ENCODE results near the gene DAND5.

The DAND5 gene, protein sequence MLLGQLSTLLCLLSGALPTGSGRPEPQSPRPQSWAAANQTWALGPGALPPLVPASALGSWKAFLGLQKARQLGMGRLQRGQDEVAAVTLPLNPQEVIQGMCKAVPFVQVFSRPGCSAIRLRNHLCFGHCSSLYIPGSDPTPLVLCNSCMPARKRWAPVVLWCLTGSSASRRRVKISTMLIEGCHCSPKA

DNA sequence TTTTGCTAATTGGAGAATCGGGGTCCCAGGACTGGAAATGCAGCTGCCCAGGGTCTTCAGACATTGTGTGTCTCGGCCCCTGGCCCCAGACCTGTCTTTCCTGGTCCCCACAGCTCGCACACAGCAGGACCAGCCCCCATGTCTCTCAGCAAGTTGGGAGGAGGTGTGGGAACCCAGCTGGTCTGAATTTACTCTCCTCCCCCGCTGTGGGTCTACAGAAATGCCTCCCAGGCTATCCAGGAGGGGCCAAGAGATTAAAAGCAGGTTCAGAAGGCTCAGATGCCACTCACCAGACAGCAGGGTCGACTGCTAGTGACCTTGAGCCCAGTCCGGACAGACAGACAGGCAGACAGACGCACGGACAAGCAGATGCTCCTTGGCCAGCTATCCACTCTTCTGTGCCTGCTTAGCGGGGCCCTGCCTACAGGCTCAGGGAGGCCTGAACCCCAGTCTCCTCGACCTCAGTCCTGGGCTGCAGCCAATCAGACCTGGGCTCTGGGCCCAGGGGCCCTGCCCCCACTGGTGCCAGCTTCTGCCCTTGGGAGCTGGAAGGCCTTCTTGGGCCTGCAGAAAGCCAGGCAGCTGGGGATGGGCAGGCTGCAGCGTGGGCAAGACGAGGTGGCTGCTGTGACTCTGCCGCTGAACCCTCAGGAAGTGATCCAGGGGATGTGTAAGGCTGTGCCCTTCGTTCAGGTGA is at the start of gene DAND5:
DAND5 (plus strand) TSS at position 285 of the 697 bp plus-strand sequence; CDS start at position 370, 85 bp downstream.
- in situ Hi-C loops (cut with HindIII; ENCODE audit: low sequenced_read_pairs), result no loop called here
- TF ChIP-seq, protein P1, sequence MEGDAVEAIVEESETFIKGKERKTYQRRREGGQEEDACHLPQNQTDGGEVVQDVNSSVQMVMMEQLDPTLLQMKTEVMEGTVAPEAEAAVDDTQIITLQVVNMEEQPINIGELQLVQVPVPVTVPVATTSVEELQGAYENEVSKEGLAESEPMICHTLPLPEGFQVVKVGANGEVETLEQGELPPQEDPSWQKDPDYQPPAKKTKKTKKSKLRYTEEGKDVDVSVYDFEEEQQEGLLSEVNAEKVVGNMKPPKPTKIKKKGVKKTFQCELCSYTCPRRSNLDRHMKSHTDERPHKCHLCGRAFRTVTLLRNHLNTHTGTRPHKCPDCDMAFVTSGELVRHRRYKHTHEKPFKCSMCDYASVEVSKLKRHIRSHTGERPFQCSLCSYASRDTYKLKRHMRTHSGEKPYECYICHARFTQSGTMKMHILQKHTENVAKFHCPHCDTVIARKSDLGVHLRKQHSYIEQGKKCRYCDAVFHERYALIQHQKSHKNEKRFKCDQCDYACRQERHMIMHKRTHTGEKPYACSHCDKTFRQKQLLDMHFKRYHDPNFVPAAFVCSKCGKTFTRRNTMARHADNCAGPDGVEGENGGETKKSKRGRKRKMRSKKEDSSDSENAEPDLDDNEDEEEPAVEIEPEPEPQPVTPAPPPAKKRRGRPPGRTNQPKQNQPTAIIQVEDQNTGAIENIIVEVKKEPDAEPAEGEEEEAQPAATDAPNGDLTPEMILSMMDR (IDR thresholded peaks at IDR 0.05; ENCODE audit: low read depth, low read length, missing control alignments), result no peak
- no peak for DNase-seq (ENCODE audit: low read depth)
- H3K4me3 ChIP-seq (ENCODE audit: low read depth, low read length), result no peak within 1 kb of the TSS

DNA sequence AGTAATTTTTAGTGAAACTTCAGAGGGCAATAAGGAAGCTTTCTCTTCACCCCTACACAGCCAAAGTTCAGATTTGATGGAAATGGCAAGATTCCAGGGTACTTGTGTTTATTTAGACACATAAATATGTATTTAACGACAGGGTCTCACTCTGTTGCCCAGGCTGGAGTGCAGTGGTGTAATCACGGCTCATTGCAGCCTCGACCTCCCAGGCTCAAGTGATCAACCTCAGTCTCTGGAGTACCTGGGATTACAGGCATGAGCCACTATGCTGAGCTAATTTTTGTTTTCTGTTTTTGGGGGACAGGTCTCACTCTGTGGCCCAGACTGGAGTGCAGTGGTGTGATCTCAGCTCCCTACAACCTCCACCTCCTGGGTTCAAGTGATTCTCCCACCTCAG is 48.3 kb upstream of the DAND5 start:
- in situ Hi-C loops (cut with HindIII; ENCODE audit: low sequenced_read_pairs), result no loop called here
- H3K4me3 ChIP-seq (ENCODE audit: low read depth, low read length), result no peak overlapping the region
- TF ChIP-seq, protein P1 (IDR thresholded peaks at IDR 0.05; ENCODE audit: low read depth, low read length, missing control alignments), result no peak
- no peak for DNase-seq (ENCODE audit: low read depth)

DNA sequence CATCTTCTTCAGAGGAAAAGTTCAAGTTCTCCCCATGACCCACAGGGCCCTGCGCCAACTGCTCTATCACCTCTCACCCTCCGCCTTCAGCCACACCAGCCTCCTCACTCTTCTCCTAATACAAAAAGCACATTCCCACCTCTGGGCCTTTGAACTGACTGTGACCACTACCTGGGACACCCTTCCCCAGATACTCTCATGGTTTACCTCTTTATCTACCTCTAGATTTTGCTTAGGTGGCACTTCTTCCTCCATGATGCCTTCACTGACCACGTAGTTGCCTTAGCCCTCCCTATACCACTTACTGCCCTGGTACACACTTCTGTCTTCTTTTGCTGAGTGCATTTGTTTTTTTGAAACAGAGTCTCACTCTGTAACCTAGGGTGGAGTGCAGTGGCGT is 46.4 kb upstream of the DAND5 start:
- in situ Hi-C loops (cut with HindIII; ENCODE audit: low sequenced_read_pairs), result no loop called here
- DNase-seq (ENCODE audit: low read depth), result no peak
- TF ChIP-seq, protein P1 (IDR thresholded peaks at IDR 0.05; ENCODE audit: low read depth, low read length, missing control alignments), result no peak
- no peak overlapping the region for H3K4me3 ChIP-seq (ENCODE audit: low read depth, low read length)

DNA sequence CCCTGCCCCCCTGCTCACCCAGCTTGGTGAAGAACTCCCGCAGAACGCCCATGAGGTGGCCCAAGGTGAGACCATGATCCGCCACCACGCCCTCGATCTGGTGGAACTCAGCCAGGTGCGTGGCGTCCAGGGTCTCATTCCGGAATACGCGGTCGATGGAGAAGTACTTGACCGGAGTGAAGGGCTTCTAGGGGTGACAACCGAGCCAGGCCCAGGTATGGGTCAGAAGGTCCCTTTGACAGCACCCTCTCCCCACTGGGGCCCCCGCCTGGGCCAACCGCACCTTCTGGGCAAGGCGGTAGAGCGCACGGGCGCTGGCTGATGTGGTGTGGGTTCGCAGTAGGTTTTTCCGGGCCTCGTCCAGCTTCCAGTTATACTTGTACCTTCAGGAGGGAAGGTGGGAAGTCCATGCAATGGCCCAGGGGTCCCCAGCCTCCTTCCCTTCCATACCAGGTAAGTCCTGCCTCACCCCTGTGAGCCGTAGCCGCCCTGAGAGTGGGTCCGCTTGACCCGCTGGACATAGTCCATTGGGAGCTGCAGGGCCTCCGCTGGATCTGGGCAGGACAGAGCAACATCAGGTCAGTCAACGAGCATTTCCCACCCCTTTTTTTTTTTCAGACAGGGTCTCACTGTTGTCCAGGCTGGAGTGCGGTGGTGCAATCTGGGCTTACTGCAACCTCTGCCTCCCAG is 44.6 kb upstream of the DAND5 start:
- H3K4me3 ChIP-seq (ENCODE audit: low read depth, low read length), result no peak overlapping the region
- TF ChIP-seq, protein P1 (IDR thresholded peaks at IDR 0.05; ENCODE audit: low read depth, low read length, missing control alignments), result no peak
- no peak for DNase-seq (ENCODE audit: low read depth)
- in situ Hi-C loops (cut with HindIII; ENCODE audit: low sequenced_read_pairs), result no loop called here

DNA sequence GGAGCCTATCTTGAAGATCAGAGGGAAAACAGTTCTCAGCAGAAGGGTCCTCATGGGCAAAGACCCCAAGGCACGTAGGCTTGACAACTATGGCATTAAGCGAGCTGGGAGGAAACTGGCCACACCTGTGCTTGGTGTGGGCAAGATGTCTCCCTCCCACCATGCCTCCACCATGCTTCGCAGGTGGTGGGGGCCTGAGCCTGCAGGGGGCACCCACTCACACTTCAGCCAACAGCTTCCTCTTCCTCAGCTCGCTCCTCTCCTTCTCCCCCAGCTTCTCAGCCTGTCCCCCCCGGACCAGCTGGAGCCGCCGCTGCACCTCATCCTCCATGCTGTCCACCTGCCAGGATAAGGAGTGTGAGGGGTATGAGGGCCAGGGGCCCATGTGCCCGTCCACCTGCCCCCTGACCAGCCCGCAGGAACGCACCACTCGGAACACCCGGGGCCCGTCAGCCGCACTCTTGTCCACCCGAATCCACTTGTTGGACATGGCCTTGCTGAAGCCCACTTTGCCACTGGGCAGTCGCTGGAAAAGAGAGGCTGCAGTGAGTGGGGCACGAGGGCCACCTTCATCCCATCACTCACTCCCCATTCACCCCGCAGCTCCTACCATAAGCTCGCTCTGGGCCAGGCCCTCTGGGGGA is 39.3 kb upstream of the DAND5 start:
- TF ChIP-seq, protein P1 (IDR thresholded peaks at IDR 0.05; ENCODE audit: low read depth, low read length, missing control alignments), result no peak
- DNase-seq (ENCODE audit: low read depth), result no peak
- in situ Hi-C loops (cut with HindIII; ENCODE audit: low sequenced_read_pairs), result no loop called here
- no peak overlapping the region for H3K4me3 ChIP-seq (ENCODE audit: low read depth, low read length)

Measured in astrocyte of the cerebellum (primary cell).